Panc1 (cell line): ENCODE data around the gene TPT1.
"Not testable (repeated sequence)": the region's sequence is repeated elsewhere in the genome, so short reads cannot be mapped to it uniquely, and the experiment has no call there.

Source experiments
- CTCF ChIP-seq: fragments of 450-650 bp; IDR thresholded peaks from 2 replicates; pipeline ENCODE4 v1.5.1; 2017; ENCODE audit warnings: mild to moderate bottlenecking
- POLR2AphosphoS5 ChIP-seq: IDR thresholded peaks from 2 replicates; pipeline ENCODE4 v1.6.1; 2012; ENCODE audit warnings: mild to moderate bottlenecking, low read depth, low read length, moderate library complexity

- TF ChIP-seq CTCF, POLR2AphosphoS5: not testable (repeated sequence)
Measured at GRCh38 chr13:45380708-45381107, 39.7 kb upstream of the TPT1 start.
